ENCODE results near the gene RBMS3.

- TF ChIP-seq ELF4 (CRISPR knock-in tag; IDR thresholded peaks at IDR 0.05; ENCODE audit: low read depth) (no peak), CTCF (IDR thresholded peaks at IDR 0.05) (no peak), ATF3 (CRISPR knock-in tag; conservative IDR thresholded peaks at IDR 0.05) (no peak), MAX (CRISPR knock-in tag; IDR thresholded peaks at IDR 0.05) (no peak), E2F4 (CRISPR knock-in tag; IDR thresholded peaks at IDR 0.05; ENCODE audit: borderline replicate concordance, low read depth) (no peak)
- TF ChIP-seq, protein P1, sequence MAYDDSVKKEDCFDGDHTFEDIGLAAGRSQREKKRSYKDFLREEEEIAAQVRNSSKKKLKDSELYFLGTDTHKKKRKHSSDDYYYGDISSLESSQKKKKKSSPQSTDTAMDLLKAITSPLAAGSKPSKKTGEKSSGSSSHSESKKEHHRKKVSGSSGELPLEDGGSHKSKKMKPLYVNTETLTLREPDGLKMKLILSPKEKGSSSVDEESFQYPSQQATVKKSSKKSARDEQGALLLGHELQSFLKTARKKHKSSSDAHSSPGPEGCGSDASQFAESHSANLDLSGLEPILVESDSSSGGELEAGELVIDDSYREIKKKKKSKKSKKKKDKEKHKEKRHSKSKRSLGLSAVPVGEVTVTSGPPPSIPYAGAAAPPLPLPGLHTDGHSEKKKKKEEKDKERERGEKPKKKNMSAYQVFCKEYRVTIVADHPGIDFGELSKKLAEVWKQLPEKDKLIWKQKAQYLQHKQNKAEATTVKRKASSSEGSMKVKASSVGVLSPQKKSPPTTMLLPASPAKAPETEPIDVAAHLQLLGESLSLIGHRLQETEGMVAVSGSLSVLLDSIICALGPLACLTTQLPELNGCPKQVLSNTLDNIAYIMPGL (CRISPR knock-in tag; IDR thresholded peaks at IDR 0.05): no peak
- TF ChIP-seq, protein P2, sequence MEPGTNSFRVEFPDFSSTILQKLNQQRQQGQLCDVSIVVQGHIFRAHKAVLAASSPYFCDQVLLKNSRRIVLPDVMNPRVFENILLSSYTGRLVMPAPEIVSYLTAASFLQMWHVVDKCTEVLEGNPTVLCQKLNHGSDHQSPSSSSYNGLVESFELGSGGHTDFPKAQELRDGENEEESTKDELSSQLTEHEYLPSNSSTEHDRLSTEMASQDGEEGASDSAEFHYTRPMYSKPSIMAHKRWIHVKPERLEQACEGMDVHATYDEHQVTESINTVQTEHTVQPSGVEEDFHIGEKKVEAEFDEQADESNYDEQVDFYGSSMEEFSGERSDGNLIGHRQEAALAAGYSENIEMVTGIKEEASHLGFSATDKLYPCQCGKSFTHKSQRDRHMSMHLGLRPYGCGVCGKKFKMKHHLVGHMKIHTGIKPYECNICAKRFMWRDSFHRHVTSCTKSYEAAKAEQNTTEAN (CRISPR knock-in tag; IDR thresholded peaks at IDR 0.05): no peak
- TF ChIP-seq, protein P3, sequence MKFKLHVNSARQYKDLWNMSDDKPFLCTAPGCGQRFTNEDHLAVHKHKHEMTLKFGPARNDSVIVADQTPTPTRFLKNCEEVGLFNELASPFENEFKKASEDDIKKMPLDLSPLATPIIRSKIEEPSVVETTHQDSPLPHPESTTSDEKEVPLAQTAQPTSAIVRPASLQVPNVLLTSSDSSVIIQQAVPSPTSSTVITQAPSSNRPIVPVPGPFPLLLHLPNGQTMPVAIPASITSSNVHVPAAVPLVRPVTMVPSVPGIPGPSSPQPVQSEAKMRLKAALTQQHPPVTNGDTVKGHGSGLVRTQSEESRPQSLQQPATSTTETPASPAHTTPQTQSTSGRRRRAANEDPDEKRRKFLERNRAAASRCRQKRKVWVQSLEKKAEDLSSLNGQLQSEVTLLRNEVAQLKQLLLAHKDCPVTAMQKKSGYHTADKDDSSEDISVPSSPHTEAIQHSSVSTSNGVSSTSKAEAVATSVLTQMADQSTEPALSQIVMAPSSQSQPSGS (CRISPR knock-in tag; IDR thresholded peaks at IDR 0.05; ENCODE audit: borderline replicate concordance, low read depth): no peak
Measured at GRCh38 chr3:29823233-29823632, 542.4 kb downstream of the RBMS3 start.

Measured in WTC11 (cell line).